Small intestine (tissue), 7 donors: Measurements from ENCODE around the gene GIPC1. TPM values are rescaled to one million over a fixed set of nuclear protein-coding genes. Genes with fewer than 3 reads are reported as not detected.

ENCODE experiments used
- DNase-seq, 2 donors: peaks; one replicate each; pipeline versions ENCODE4 v3.0.0 to v3.0.0-alpha.2; 2013
- FAIRE-seq: peaks from 2 replicates; lab custom pipeline; 2012; peaks lifted over from hg19 to GRCh38; lab: Jason Lieb, UNC
- H3K27ac ChIP-seq, 3 donors: one replicate each; pipeline ENCODE4 v1.5.1; 2013; ENCODE audit warnings: low read length in 2 of 3, mild to moderate bottlenecking in 2 of 3, control low read depth in 1 of 3, inconsistent platforms in 1 of 3, low read depth in 1 of 3, moderate library complexity in 1 of 3
- H3K27me3 ChIP-seq, 3 donors: one replicate each; pipeline ENCODE4 v1.6.1; 2013; ENCODE audit warnings: low read length in 3 of 3, inconsistent platforms in 1 of 3; ENCODE audit not compliant: control insufficient read depth in 3 of 3, insufficient read depth in 3 of 3
- H3K36me3 ChIP-seq, 3 donors: one replicate each; pipeline ENCODE4 v1.6.1; 2013; ENCODE audit warnings: low read length in 3 of 3, inconsistent platforms in 1 of 3, low read depth in 1 of 3, mild to moderate bottlenecking in 1 of 3, moderate library complexity in 1 of 3; ENCODE audit not compliant: control insufficient read depth in 3 of 3, insufficient read depth in 2 of 3
- H3K4me1 ChIP-seq, 3 donors: one replicate each; pipeline ENCODE4 v1.6.1; 2013; ENCODE audit warnings: low read length in 2 of 3, inconsistent platforms in 1 of 3, low read depth in 1 of 3, mild to moderate bottlenecking in 1 of 3, moderate library complexity in 1 of 3; ENCODE audit not compliant: control insufficient read depth in 3 of 3, insufficient read depth in 2 of 3
- H3K4me3 ChIP-seq, 3 donors: one replicate each; pipeline ENCODE4 v1.5.1; 2013; ENCODE audit warnings: low read length in 3 of 3, control low read depth in 1 of 3, inconsistent platforms in 1 of 3, low read depth in 1 of 3, mild to moderate bottlenecking in 1 of 3, moderate library complexity in 1 of 3
- H3K9me3 ChIP-seq, 2 donors: one replicate each; pipeline ENCODE4 v1.6.1; 2013; ENCODE audit warnings: low read depth in 1 of 2, low read length in 1 of 2; ENCODE audit not compliant: control insufficient read depth in 2 of 2, insufficient read depth in 1 of 2
- WGBS, 3 donors: extraction: QIAGEN DNeasy Blood & Tissue Kit; methylation state at CpG; one replicate each; pipeline ENCODE4 v1.1.7; 2013; 5-methylcytosine and 5-hydroxymethylcytosine counted together
- polyA plus RNA-seq, 4 donors: library from polyadenylated mRNA; stranded (reverse) in 3 of 4; unstranded in 1 of 4; fragments of 200-250 nt in 3 of 4; fragments of 120-200 nt in 1 of 4; gene quantifications; one replicate each; pipeline versions ENCODE4 v1.2.1 to v1.2.3, GENCODE V29; 2013
- donor health status: healthy with polysubstance abuse.
- donor health status: control.
- donor health status: control.
- donor health status: Bipolar disorder and iron deficiency.
- donor health status: healthy.

The GIPC1 gene
- polyA plus RNA-seq, 4 donors = 43.1 to 91.2 (median 65.2) TPM

GRCh38 chr19:14540741-14541525 lies 45.0 kb upstream of the GIPC1 start:
- Histone ChIP-seq H3K4me3 (no peak overlapping the region), H3K27me3 (no peaks in the 10 kb centered on the region), H3K9me3 (no peaks in the 10 kb centered on the region), H3K4me1 (peaks cover 0 to 14% (median 5%) of the 10 kb centered on the region in 3 donors), H3K36me3 (peaks cover 0 to 49% (median 0%) of the 10 kb centered on the region in 3 donors), H3K27ac (no peak overlapping the region)
- FAIRE-seq (no peak), DNase-seq (no peak)
- 91 to 92% (median 92%) methylated on average over 19 of the region's 19 CpGs for WGBS, 3 donors

DNA sequence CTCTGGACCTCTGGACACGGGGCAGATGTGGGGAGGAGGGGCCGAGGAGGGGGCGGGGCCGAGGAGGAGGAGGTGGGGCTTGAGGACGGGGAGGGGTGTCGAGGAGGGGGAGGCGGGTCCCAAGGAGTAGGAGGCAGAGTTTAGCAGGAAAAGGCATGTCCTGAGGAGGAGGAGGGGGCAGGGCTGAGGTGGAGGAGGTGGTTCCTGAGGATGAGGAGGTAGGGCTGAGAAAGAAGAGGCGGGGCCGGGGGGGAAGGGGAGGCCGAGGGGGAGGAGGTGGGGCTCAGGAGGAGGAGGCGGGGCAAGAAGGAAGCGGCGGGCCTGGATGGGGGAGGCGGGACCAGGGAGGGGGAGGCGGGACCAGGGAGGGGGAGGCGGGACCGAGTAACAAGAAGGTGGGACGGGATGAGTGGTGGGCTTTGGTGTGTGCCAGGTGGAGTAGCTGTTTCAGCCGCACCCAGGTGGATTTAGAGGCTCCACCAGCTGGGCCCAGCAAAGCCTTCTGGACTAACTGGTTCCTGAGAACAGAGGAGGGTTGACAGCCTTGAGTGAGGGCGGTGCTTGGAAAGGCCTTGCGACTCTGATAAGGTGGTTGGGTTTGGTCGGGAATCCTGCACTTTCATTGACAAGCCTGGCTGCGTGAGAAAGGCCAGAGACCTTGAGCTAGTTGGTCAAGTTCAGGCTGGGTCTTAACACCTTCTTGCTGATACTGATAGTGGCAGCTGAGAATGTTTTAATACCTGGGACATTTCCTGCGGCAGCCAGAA lies 41.2 kb upstream of the GIPC1 start:
- Histone ChIP-seq H3K4me1 (peaks cover 0 to 20% (median 4%) of the 10 kb centered on the region in 3 donors), H3K36me3 (peaks cover 0 to 54% (median 3%) of the 10 kb centered on the region in 3 donors), H3K27me3 (no peaks in the 10 kb centered on the region), H3K9me3 (no peaks in the 10 kb centered on the region), H3K4me3 (peak overlapping the region in 2 of 3 donors; percentile 38 to 41), H3K27ac (peak overlapping the region; percentile 58 to 87 (median 83))
- FAIRE-seq (no peak), DNase-seq (peak; percentile 93 to 94)
- WGBS, 3 donors = 5 to 26% (median 15%) methylated on average over 15 to 24 of the region's 24 CpGs

GRCh38 chr19:14533450-14533849 lies 37.5 kb upstream of the GIPC1 start:
- peaks cover 0 to 37% (median 3%) of the 10 kb centered on the region in 3 donors for H3K36me3 ChIP-seq
- H3K4me3 ChIP-seq = no peak overlapping the region
- H3K4me1 ChIP-seq = peaks cover 0 to 36% (median 7%) of the 10 kb centered on the region in 3 donors
- no peaks in the 10 kb centered on the region for H3K9me3 ChIP-seq
- no peaks in the 10 kb centered on the region for H3K27me3 ChIP-seq
- DNase-seq (no peak), FAIRE-seq (no peak)
- WGBS, 3 donors = 82 to 89% (median 85%) methylated on average over 5 of the region's 5 CpGs
- no peak overlapping the region for H3K27ac ChIP-seq

DNA sequence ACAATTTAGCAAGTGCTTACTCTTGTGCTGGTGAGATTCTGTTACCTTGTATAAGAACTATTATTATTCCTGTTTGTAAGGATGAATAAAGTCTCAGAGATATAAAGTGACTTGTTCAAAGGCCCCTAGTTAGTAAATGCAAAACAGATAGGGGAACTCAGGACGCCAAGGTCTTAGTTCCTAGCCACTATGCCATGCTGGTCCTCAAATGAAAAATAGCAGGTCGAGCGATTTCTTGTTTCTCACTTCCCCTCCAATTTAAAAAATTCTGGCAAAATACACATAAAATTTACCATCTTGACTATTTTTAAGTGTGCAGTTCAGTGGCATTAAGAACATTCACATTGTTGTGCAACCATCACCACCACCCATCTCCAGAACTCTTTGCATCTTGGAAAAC lies 34.6 kb upstream of the GIPC1 start:
- Histone ChIP-seq H3K4me3 (peak overlapping the region in 2 of 3 donors; percentile 23 to 93), H3K27ac (peak overlapping the region in 2 of 3 donors; percentile 46 to 99), H3K36me3 (peaks cover 0 to 31% (median 3%) of the 10 kb centered on the region in 3 donors), H3K4me1 (peaks cover 0 to 19% (median 3%) of the 10 kb centered on the region in 3 donors), H3K27me3 (no peaks in the 10 kb centered on the region), H3K9me3 (no peaks in the 10 kb centered on the region)
- FAIRE-seq (no peak), DNase-seq (no peak)
- 43 to 53% (median 44%) methylated on average over 3 of the region's 3 CpGs for WGBS, 3 donors

- peak overlapping the region; percentile 62 to 93 (median 67) for H3K4me3 ChIP-seq
- H3K36me3 ChIP-seq = peaks cover 0 to 30% (median 3%) of the 10 kb centered on the region in 3 donors
- peaks cover 0 to 19% (median 3%) of the 10 kb centered on the region in 3 donors for H3K4me1 ChIP-seq
- no peaks in the 10 kb centered on the region for H3K9me3 ChIP-seq
- DNase-seq (peak; percentile 93 to 96), FAIRE-seq (no peak)
- 0 to 1% (median 0%) methylated on average over 18 of the region's 18 CpGs for WGBS, 3 donors
- peak overlapping the region; percentile 88 to 99 (median 99) for H3K27ac ChIP-seq
- no peaks in the 10 kb centered on the region for H3K27me3 ChIP-seq
Measured at GRCh38 chr19:14530005-14530348, 34.0 kb upstream of the GIPC1 start.

DNA sequence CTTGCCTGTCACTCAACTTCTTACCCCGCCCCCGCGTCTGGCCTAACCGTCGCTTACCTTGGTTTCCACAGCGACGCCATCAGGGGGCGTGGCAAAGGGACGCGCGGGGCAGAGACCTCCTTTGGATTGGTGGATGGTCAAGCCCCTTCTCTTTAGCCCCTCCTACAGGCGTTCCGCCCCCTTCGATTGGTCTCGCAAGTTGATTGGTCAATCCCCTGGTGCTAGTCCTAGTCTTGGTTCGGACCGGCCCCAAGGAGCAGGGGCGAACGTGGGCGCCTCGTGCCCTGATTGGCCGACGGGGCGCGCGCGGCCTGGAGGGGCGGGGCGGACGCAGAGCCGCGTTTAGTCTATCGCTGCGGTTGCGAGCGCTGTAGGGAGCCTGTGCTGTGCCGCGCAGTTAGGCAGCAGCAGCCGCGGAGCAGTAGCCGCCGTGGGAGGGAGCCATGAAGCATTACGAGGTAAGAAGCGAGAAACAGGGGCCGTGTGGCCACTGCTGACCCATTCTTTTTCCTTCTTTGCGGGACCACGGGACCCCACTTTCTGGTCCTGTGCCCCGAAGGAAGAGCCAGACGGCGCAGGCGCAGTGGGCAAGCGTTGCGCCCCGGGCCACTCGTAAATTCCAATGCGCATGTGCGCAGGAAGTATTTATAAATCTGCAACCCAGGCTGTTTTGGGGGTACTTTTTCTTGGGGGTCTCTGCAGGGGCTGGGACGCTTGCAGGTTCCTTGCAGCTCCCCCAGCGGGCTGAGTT lies 33.5 kb upstream of the GIPC1 start, which contains the start of gene TECR:
Gene TECR (plus strand): TSS at position 341 of the 751 bp plus-strand sequence. CDS start 103 bp downstream, at position 444.
- peak within 1 kb of the TSS; percentile 88 to 99 (median 99) for H3K27ac ChIP-seq
- H3K27me3 ChIP-seq = no peaks in the 10 kb centered on the region
- H3K36me3 ChIP-seq = peaks cover 0 to 25% (median 3%) of the 10 kb centered on the region in 3 donors
- H3K4me3 ChIP-seq = peak within 1 kb of the TSS; percentile 62 to 93 (median 67)
- no peaks in the 10 kb centered on the region for H3K9me3 ChIP-seq
- H3K4me1 ChIP-seq = peaks cover 0 to 19% (median 3%) of the 10 kb centered on the region in 3 donors
- WGBS, 3 donors = 0 to 1% (median 0%) methylated on average over 55 to 59 of the region's 59 CpGs
- DNase-seq (peak; percentile 100), FAIRE-seq (no peak)

DNA sequence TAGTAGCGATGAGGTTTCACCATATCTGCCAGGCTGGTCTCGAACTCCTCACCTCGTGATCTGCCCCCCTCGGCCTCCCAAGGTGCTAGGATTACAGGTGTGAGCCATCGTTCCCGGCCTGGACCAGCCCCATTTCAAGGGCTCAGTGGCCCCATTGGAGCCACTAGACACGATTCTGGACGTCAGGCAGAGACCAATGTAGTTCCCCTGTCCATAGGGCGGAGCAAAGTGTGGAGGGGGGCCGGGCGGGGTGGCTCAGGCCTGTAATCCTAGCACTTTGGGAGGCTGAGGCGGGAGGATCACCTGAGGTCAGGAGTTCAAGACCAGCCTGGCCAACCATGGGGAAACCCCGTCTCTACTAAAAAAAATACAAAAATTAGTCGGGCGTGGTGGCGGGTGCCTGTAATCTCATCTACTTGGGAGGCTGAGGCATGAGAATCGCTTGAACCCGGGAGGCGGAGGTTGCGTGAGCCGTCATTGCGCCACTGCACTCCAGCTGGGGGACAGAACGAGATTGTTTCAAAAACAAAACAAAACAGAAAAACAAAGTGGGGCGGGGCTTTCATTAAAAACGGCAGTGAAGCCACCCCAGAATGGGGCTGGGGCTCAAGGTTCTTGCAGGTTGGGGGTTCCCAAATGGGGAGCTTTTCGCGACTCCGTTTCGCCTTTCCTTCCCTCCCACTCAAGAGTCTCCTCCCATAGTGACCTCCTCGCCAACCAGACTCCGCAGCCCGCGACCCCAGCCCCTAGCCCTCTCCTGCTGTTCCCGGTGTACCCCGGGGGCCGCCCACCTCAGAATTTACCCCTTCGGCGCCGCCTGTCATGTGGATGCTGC lies 32.7 kb upstream of the GIPC1 start:
- H3K4me3 ChIP-seq = peak overlapping the region; percentile 33 to 79 (median 37)
- H3K27me3 ChIP-seq = no peaks in the 10 kb centered on the region
- no peak for FAIRE-seq
- H3K36me3 ChIP-seq = peaks cover 0 to 20% (median 3%) of the 10 kb centered on the region in 3 donors
- H3K4me1 ChIP-seq = peaks cover 0 to 19% (median 3%) of the 10 kb centered on the region in 3 donors
- no peaks in the 10 kb centered on the region for H3K9me3 ChIP-seq
- WGBS, 3 donors = 14 to 35% (median 24%) methylated on average over 36 to 39 of the region's 39 CpGs
- DNase-seq = no peak
- peak overlapping the region in 2 of 3 donors; percentile 57 to 60 for H3K27ac ChIP-seq
